LHCN-M2 (cell line): ENCODE results near the gene TENT4B. TPM values are rescaled to one million over a fixed set of nuclear protein-coding genes. Genes with fewer than 3 reads are reported as not detected.

Source experiments
- DNase-seq: peaks from one replicate; pipeline ENCODE4 v3.0.0-alpha.2; 2012; ENCODE audit warnings: low read depth
- total RNA-seq: library from RNA; depleted of rRNA; stranded (reverse); fragments of >200 nt; gene quantifications from 2 replicates; pipeline ENCODE4 v1.2.3, GENCODE V29; 2014

The TENT4B gene
- total RNA-seq, 1 experiment from 2014 or later = 13.5 TPM

DNA sequence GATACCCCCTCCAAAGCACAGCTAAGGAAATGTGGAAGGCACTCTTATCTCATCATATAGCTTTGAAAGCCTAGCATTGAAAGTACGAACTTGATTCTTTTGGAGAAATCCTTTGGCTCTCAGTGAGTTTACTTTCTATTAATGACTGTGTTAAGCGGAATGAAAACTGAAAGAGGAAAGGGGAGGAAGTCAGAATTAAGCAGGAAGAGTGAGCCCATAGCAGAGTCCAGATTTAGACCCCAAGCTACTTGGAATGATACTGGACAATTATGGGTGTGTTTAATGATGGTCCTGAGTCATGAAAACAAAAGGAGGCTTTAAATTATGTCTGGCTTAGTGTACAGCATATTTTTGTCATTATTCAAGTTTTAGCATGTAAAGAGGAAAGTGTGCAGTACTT is 42.2 kb downstream of the TENT4B start:
- DNase-seq = peak; percentile 47

DNA sequence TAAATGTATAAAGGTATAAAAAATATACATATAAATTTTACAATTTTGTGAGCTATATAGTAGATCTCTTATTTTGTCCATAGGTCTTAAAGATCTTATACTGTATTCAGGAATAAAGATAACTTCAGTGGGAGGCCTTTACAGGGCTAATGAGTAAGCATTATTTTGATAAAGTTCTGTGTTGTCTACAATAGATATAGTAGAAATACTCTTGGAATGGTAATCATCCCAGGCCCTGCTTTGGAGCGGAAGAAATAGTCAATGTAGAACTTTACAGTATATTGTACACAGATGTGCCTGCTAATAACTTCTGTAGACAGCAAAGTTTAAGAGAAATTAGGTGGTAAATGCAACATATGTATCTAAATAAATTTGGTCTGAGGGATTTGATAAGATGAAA is 42.6 kb downstream of the TENT4B start:
- no peak for DNase-seq

- no peak for DNase-seq
These were observed 44.5 kb downstream of the TENT4B start for GRCh38 chr16:50197582-50197981.

- no peak for DNase-seq
These were observed 45.8 kb downstream of the TENT4B start for GRCh38 chr16:50198802-50199403.

DNA sequence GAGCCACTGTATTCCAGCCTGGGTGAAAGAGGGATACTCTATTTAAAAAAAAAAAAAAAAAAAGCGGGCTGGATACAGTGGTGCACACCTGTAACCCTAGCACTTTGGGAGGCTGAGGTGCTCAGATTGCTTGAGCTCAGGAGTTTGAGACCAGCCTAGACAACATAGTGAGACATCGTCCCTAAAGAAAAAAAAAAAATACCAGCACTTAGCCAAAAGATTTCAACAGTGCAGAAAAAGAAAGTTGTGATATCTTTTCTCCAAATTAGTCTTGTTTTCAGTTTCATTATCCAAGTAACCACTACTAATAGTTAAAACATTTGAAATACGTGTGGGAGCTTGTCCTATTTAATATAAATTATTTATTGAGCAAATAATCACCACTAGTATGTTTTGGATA is 48.7 kb downstream of the TENT4B start:
- no peak for DNase-seq

GRCh38 chr16:50202926-50203624 is 50.0 kb downstream of the TENT4B start:
- DNase-seq = peak; percentile 95

GRCh38 chr16:50203681-50204080 is 50.6 kb downstream of the TENT4B start:
- no peak for DNase-seq

GRCh38 chr16:50204453-50205108 is 51.5 kb downstream of the TENT4B start:
- peak; percentile 90 for DNase-seq

DNA sequence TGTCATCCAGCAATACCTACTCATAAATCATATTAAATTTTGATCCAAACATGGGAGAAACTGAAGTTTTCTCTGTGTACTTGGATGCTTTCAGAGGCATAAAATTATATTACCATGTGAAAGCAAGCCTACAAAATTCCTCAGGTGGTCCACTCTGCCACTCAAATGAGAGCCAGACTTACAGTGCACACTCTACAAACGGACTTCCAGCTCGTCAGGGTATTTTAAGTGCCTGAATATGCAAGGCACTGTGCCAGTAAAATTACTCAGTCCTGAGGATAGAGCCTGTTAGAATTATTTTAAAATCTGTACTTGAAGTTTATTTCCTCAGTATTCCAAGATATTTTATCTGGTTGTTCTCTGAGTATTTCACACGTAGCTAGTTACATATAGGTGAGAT is 54.5 kb downstream of the TENT4B start:
- DNase-seq = peak; percentile 63

DNA sequence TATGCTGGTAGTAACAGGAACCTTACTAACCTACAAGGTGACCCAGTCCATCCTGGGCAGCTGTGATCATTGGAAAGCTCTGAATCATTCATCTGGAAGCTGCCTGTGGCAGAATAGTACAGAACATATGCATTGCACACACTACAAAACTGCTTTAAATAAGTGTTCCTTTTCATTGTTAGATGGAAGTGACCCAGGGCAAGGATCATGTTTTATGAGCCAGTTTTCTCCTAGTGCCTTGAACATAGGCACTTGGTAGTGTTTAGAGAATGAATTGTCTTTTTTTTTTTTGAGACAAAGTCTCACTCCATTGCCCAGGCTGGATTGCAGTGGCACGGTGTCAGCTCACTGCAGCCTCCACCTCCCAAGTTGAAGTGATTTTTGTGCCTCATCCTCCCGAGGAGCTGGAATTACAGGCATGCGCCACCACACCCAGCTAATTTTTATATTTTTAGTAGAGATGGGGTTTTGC is 55.4 kb downstream of the TENT4B start:
- DNase-seq = peak; percentile 83

DNA sequence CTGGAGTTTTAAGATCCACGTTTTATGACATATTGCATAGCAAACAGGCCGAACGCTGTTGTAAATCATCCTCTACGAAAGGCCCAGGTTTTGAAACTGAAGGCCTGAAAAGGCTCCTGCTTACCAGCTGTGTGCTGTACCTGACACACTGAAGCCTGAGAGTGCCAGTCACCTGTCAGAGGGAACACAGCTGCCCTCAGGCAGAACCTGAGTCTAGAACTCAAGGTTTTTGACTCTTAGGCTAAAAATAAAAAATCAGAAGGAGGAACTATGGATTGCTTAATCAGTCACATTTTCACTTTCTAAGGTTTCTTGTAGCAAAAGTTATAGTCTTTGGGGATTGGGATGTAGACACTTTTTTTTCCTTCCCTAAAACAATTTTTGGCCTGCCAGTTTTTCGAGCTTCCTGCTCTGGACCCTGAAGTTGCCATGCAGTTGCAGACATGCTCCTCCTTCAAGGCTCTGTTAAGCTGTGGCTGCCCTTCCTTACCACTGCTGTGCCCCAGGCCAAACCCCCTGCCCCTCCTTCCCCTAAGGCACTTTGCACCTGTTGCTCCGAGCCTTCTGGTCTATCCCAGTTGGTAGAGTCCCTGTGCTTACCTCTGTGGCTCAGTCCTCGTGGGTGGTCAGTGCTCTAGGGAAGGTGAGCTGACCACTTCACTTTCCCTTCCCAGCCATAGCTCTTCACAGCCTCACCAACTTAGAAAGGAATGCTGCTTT is 56.6 kb downstream of the TENT4B start:
- DNase-seq = peak; percentile 46

GRCh38 chr16:50210266-50211038 is 57.3 kb downstream of the TENT4B start:
- DNase-seq = peak; percentile 77

GRCh38 chr16:50213939-50214519 is 60.9 kb downstream of the TENT4B start:
- peak; percentile 58 for DNase-seq

- DNase-seq = no peak
These were observed 62.6 kb downstream of the TENT4B start for GRCh38 chr16:50215680-50216079.

DNA sequence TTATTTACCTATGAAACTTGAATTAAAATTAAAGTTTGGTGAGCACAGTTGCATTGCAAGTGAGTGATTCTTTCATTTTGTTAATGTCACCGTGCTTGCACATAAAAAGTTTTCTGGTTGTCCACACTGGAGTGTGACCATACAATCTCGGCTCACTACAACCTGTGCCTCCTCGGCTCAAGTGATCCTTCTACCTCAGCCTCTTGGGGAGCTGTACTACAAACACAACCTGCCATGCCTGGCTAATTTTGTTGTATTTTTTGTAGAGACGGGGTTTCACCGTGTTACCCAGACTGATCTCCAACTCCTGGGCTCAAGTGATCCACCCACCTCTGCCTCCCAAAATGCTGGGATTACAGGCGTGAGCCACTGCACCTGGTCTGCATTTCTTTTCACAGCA is 63.1 kb downstream of the TENT4B start:
- no peak for DNase-seq

GRCh38 chr16:50219402-50219975 is 66.4 kb downstream of the TENT4B start:
- no peak for DNase-seq

DNA sequence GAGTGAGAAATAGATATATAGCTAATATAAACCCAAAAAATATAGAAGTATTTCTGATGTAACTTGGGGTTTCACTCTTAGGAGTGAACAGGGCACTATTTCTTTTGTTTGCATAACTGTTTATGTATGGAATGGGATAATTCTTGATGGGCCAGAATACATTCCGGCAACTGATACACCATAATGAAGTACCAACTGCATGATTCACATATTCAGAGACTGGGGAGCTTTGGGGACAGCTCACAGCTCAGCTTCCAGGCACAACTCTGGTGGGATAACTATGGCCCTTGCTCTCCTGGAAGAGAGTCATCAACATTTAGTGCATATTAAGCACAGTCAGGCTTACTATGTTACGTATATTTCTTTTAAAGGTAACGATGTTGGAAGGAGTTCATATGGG is 71.2 kb downstream of the TENT4B start:
- DNase-seq = no peak

- no peak for DNase-seq
These were observed 74.0 kb downstream of the TENT4B start for GRCh38 chr16:50227120-50227519.

DNA sequence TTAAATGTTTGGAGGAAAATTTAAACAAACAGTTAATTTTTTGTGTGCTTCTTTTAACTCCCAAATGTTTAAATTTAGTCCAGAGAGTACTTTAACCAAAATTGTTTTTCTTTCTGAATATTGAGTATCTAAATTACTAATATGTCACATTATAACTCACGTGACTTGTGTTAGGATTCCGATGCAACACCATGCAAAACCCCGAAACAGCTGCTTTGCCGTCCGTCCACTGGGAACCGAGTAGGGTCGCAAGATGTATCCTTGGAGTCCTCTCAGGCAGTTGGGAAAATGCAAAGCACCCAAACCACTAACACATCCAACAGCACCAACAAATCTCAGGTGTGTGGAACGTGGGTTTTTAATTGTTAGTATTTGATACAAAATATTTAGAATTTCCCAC is 74.6 kb downstream of the TENT4B start:
- DNase-seq = no peak

DNA sequence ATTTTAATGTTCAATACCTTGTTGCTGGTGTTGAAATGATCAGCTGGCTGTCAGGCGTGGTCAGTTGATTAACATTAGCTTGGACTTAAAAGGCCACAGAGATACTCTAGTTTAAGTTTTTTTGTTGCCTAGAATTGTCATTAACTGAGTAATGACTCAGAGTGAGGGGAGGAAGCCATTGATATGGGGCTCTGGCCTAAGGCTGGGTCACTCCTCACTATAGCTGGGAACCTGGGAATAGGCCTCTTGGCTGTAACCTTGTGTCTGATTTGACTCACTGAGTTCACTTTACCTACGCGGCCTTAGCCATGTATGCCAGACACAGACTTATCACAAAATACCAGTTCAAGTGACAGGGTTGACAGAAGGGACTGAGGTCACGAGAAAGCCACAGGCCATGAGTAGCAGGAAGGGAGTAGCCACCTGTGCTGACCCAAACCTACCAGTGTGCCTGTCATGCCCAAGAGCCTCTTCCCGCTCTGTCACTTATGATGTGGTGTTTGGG is 75.3 kb downstream of the TENT4B start:
- DNase-seq = no peak
